ENCODE data around the gene LRP1.

The LRP1 gene

GRCh38 chr12:57173089-57173488 is 44.8 kb downstream of the LRP1 start:
- TF ChIP-seq, protein P1, sequence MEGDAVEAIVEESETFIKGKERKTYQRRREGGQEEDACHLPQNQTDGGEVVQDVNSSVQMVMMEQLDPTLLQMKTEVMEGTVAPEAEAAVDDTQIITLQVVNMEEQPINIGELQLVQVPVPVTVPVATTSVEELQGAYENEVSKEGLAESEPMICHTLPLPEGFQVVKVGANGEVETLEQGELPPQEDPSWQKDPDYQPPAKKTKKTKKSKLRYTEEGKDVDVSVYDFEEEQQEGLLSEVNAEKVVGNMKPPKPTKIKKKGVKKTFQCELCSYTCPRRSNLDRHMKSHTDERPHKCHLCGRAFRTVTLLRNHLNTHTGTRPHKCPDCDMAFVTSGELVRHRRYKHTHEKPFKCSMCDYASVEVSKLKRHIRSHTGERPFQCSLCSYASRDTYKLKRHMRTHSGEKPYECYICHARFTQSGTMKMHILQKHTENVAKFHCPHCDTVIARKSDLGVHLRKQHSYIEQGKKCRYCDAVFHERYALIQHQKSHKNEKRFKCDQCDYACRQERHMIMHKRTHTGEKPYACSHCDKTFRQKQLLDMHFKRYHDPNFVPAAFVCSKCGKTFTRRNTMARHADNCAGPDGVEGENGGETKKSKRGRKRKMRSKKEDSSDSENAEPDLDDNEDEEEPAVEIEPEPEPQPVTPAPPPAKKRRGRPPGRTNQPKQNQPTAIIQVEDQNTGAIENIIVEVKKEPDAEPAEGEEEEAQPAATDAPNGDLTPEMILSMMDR (IDR thresholded peaks at IDR 0.05; ENCODE audit: low read depth, low read length): peak; percentile 73
- H3K4me3 ChIP-seq (ENCODE audit: low read depth, low read length): no peak overlapping the region

DNA sequence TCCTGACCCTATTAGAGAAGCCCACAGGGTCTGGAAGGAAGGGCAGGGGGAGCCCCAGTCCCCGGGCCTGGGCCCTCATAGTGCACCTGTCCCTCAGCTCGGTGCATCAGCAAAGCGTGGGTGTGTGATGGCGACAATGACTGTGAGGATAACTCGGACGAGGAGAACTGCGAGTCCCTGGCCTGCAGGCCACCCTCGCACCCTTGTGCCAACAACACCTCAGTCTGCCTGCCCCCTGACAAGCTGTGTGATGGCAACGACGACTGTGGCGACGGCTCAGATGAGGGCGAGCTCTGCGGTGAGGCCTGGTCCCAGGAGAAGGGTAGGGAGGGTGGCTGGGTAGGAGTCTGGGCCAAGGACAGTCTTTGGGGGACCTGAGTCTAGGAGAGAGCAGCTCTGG is 45.4 kb downstream of the LRP1 start:
- TF ChIP-seq, protein P1 (IDR thresholded peaks at IDR 0.05; ENCODE audit: low read depth, low read length): no peak
- no peak overlapping the region for H3K4me3 ChIP-seq (ENCODE audit: low read depth, low read length)

DNA sequence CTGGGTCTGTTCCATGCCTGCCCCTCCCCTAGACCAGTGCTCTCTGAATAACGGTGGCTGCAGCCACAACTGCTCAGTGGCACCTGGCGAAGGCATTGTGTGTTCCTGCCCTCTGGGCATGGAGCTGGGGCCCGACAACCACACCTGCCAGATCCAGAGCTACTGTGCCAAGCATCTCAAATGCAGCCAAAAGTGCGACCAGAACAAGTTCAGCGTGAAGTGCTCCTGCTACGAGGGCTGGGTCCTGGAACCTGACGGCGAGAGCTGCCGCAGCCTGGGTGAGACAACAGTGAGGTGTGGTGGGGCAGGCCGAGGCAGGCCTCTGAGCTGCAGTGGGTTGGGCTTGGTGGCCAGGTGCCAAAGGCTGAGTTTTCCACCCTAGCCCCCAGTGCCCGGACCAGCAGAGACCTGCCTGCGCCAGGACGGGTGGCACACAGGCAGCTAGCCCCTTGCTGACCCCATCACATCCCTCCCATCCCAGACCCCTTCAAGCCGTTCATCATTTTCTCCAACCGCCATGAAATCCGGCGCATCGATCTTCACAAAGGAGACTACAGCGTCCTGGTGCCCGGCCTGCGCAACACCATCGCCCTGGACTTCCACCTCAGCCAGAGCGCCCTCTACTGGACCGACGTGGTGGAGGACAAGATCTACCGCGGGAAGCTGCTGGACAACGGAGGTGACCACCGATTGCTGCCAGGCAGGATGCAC is 47.3 kb downstream of the LRP1 start:
- no peak overlapping the region for H3K4me3 ChIP-seq (ENCODE audit: low read depth, low read length)
- TF ChIP-seq, protein P1 (IDR thresholded peaks at IDR 0.05; ENCODE audit: low read depth, low read length): peak; percentile 75

DNA sequence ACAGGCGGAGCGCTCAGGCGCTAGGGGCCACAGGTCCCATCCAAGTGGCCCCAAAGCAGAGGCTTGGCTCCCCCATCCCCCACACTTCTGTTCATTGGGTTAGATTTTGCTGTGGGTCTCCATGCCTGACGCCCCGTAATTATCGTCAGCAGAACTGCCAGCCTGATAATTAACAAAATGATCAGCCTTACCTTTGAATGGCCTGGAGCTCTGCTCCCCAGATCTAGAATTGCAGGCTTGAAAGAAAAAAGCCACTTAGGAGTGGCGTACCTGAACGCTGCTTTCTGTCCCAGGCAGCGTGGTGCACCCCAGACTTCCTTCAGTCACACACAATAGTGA is 47.8 kb downstream of the LRP1 start:
- TF ChIP-seq, protein P1 (IDR thresholded peaks at IDR 0.05; ENCODE audit: low read depth, low read length): peak; percentile 1; the same call in 1 of the 2 replicates
- H3K4me3 ChIP-seq (ENCODE audit: low read depth, low read length): no peak overlapping the region

DNA sequence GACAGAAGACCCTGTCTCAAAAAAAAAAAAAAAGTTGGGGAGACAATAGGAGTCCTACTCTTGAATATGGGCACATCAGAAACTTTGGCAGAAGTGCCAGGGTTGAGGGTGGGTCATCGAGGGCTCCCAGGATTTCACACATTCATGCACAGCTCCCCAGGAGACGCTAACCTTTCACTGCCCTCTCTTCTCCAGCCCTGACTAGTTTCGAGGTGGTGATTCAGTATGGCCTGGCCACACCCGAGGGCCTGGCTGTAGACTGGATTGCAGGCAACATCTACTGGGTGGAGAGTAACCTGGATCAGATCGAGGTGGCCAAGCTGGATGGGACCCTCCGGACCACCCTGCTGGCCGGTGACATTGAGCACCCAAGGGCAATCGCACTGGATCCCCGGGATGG is 48.6 kb downstream of the LRP1 start:
- TF ChIP-seq, protein P1 (IDR thresholded peaks at IDR 0.05; ENCODE audit: low read depth, low read length): no peak
- no peak overlapping the region for H3K4me3 ChIP-seq (ENCODE audit: low read depth, low read length)

- TF ChIP-seq, protein P1 (IDR thresholded peaks at IDR 0.05; ENCODE audit: low read depth, low read length): no peak
- no peak overlapping the region for H3K4me3 ChIP-seq (ENCODE audit: low read depth, low read length)
Measured at GRCh38 chr12:57177354-57177753, 49.1 kb downstream of the LRP1 start.

GRCh38 chr12:57178213-57178612 is 49.9 kb downstream of the LRP1 start:
- TF ChIP-seq, protein P1 (IDR thresholded peaks at IDR 0.05; ENCODE audit: low read depth, low read length): no peak
- H3K4me3 ChIP-seq (ENCODE audit: low read depth, low read length): no peak overlapping the region
